ENCODE data around the gene ANKRD7.

GRCh38 chr7:118202061-118202460 is 22.4 kb upstream of the ANKRD7 start:
- TF ChIP-seq EP300 (IDR thresholded peaks at IDR 0.05) (no peak), CTCF (IDR thresholded peaks at IDR 0.05) (no peak)

Measured in esophagus muscularis mucosa (tissue), 3 donors.